Measurements from ENCODE around the gene SEMA3F.
"Not testable (repeated sequence)": the region's sequence is repeated elsewhere in the genome, so short reads cannot be mapped to it uniquely, and the experiment has no call there.

Gene SEMA3F

DNA sequence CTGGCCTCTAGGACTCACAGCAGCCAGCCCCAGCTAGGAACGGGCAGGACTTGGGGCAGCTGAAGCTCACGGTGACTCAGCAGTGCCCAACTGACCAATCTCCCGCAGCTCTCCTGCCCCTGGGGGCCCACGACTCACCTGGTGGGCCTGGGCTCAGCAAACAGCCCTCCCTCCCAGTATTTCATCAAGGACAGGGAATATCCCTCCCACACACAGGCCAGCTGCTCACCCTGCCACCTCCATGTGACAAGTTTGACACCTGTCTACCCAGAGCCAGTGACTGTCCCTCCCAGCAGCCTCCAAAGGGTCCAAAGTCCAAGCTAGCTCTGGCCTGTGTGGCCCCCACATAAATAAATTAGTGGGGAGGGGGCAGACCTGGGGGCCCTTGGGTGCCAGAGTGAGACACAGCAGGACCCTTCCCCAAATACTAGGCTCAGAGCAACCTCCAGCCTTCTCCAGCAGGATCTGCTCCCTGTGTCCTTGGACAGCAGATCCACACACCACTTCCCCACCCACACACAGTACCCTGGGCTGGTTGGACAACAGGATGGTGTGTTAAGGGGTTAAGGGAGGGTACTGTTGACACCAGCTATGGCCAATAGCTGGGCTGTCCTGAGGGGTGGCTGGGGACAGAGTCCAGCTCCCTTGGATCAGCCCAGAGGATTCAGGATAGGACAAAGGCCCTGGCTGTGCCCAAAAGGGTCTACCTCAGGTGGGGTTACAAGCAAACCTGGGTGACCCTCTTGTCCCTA is 40.6 kb downstream of the SEMA3F start:
- DNase-seq: no peak

DNA sequence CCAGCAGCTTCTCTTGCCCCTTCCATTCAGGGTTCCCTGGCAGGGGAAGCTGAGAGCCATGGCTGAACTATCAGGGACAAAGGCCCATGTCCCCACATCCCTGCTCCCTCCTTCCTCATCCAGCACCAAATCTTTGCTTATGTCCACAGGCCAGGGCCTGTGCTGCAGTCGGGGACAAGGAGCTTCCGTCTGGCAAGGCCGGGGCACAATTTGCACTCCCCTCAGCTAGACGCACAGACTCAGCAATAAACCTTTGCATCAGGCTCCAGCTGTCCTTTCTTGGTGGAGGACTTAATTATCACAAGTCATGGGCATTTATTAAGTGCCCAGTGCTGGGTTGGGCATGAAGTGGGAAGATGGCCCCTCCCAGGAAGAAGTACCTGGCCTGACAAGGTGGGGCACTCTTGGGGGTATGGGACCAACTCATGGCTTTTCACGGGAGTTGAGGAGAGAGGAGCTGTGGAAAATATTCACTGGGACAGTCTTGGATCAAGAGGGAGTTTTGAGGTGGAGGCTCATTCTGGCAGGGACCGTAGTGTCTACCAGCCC is 41.2 kb downstream of the SEMA3F start:
- no peak for DNase-seq

- no peak for DNase-seq
Observed at GRCh38 chr3:50201573-50202315, 46.6 kb downstream of the SEMA3F start.

GRCh38 chr3:50202353-50203112 is 47.4 kb downstream of the SEMA3F start:
- DNase-seq: no peak

- no peak for DNase-seq
Observed at GRCh38 chr3:50203113-50203808, 48.1 kb downstream of the SEMA3F start.

- no peak for DNase-seq
Observed at GRCh38 chr3:50203809-50204803, 49.0 kb downstream of the SEMA3F start.

- DNase-seq: no peak
Observed at GRCh38 chr3:50204804-50205412, 49.8 kb downstream of the SEMA3F start, which contains the start of gene SLC38A3. Gene SLC38A3, plus strand, starts transcription at chr3:50205271. Its CDS starts 8,929 bp downstream, at chr3:50214200.

DNA sequence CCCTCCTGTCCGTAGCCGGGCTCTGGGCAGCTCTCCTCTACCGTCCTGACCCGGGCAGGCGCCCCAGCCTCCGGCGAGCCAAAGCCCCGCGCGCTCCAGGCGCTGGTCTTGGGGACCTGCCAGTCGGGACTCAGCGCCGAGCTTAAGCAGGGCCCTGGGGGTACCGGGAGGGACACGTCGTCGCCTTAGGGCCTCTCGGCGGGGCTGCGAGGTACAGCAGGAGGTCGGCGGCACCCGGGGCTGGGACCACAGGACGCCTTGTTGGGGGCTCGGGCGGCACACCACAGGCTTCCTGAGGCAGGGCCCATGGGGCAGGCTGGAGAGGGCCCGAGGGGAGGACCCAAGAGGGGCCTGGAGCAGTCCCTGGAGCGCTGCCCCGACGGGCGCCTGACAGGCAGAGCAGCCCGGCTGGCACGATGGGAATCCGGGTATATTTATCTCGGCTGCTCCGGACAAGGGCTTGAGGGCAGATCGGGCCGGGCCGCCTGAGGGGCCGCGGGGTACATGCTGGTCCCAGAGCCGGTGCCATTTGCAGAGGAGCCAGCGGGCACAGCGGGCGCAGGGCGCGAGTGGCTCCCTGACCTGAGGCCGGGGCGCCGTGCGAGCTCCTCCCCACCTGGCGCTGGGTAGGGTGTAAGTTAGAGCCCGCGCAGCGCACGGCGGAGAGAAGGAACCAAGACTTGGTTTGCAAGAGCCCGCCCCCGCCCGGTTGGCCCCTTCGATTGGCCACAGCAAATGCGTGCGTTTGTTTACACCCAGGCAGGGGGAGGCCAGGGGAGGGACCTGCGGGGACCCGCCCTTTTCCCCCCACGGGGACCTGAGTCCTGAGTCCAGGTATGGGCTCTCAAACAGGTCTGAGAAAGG is 50.5 kb downstream of the SEMA3F start:
- no peak for DNase-seq

- no peak for DNase-seq
Observed at GRCh38 chr3:50207359-50208042, 52.4 kb downstream of the SEMA3F start.

DNA sequence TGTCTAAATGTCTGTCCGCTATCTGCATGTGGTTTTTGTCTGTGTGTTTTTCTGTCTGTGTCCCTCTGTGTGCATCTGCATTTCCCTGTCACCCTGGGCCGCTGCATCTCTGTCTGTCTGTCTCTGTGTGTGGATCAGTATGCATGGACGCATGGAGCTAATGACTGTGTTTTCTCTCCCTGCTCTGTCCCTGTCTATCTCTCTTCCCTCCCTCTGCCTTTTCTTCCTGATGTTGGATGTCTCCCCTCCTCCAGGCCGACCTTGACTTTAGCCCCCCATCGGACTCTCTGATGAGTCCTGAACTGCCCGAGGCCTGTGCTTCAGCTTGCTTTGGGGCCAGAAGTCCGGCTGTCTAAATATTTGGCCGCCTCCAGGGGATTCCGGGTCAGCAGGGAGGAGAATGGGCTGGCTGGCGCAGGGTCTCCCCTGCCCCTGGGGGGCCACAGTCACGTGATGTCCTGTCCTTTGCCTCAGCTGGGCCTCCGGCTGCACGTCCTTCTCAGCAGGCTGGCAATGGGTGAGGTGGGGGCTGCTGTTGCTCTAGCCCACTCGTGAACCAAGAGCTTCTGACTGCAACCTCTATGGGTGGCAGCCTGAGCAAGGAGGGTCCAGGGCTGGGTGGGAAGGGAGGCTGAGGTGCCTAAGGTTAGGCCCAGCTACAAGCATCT is 53.7 kb downstream of the SEMA3F start:
- no peak for DNase-seq

DNA sequence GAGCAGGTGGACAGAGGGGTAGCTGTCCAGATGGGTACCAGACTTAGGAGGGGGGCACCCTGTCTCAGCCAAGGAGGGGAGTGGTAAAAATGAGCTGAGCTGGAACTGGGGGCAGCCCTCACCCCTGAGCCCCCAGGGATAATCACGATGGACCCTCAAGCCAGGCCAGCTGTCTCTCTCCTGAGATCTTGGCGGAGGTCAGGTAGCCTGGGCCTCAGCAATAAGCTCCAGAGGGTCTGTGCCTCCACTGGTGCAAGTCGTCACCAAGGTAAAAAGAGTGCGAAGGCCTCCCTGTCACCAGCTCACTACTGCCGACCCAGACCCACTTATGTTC is 55.0 kb downstream of the SEMA3F start:
- no peak for DNase-seq

DNA sequence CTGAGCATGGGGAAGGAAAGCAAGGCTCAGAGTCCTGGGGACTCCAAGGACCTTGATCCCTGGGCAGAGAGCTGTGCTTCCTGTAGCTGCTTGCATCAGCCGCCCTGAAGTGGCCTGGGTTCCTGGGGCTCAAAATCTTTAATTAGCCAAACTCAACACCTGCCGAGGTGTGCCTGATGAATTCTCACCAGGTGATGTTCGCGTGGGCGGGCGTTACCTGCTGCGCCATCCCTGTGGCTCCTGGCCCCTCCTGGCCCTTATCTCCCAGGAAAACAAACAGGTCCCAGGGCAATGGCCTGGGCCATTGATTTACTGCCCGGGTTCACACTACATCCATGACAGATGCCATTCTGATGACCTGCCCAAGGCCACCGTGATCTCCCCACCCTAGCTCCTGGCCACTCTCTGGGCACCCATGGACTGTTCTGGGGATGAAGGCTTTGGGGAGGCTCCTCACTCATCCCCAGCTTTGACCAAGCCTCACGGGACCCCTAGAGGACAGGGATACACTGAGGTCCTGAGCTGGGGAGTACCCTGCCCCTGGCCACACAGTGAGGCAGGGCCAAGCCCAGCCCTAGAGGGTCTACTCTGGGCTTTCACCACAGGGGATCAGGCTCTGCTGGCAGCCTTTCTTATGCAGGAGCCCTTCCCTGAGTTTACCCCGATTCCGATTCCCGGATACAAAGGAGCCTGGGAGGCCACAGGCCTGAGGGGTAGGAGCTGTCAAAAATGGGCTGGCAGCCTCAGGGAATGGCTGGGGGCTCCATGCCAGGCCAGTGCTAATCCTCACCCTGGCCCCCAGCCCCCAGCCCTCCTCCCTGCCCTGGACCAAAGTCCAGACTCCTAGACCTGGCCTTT is 55.6 kb downstream of the SEMA3F start:
- no peak for DNase-seq

DNA sequence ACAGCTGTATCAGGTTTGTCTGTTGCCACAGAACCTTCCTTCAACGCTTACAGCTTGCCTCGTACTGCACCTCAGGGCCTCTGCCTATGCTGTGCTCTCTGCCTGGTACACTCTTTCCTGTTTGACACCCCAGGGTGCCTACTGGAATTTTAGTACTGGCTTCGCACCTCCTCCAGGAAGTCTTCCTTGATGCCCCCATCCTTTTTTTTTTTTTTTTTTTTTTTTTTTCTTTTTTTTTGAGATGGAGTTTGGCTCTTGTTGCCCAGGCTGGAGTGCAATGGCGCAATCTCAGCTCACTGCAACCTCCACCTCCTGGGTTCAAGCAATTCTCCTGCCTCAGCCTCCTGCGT is 56.2 kb downstream of the SEMA3F start:
- DNase-seq: not testable (repeated sequence)

GRCh38 chr3:50211930-50212329 is 56.8 kb downstream of the SEMA3F start:
- peak; percentile 42 to 54 for DNase-seq

GRCh38 chr3:50212502-50212901 is 57.4 kb downstream of the SEMA3F start:
- DNase-seq: peak in 1 of 2 experiments; percentile 9

DNA sequence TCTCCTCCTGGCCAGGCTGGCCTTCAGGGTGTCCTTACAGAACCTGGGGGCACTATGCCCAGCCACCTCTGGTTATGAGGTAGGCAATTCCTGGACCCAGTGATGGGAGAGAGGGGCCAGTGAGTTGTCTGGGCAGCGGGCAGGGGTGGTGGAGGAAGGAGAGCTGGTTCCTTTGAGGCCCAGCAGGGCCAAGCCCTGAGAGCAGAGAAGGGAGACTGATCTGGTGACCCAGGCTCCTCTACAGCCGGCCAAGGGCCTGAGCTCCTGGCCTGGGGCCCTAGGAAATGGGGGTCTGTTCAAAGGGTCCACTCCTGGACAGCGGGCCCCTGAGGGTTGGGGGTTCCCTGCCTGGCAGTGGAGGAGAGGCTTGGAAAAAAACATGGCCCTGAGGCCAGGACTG is 57.8 kb downstream of the SEMA3F start:
- no peak for DNase-seq

DNA sequence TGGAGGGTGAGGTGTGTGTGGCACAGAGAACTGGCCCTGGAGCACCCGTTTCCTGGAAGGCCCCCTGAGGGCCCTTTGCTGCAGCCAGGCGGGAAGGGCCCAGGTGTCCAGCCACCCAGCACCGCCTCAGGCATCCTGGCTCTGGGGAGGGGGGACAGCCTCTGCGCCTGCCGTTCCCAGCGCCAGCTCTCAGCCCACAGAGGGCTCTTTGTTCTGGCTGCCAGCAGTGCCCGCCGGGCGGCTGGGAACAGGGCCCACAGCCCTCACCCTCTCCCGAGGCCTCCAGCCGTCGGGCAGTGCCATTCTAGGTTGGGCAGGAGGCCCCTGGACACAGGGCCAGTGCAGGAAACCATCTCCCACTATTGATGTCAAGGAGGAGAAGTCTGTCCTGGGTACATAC is 58.2 kb downstream of the SEMA3F start:
- no peak for DNase-seq

DNA sequence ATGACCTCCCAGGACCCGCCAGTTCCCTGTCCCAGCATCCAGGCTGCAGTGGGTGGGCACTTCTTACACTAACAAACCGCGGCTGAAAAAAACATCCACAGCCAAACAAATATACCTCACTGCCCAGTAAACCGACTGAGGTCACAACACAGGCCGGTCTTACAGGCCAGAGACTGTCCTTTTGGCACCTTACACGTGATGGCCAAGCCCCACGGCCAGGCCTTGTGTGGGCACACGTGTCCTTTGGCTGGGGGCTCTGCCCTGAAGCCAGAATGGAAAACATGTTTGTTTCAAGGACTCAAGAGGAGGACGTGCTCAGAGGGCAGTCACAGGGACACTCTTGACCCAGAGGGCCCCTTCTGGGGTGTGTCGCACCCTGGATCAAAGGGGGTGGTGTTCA is 59.7 kb downstream of the SEMA3F start:
- no peak for DNase-seq

Data from AML-193 (cell line).